LHCN-M2 (cell line): ENCODE data around the gene GJA4. TPM values are rescaled to one million over a fixed set of nuclear protein-coding genes. Genes with fewer than 3 reads are reported as not detected.
"Not testable (repeated sequence)": the region's sequence is repeated elsewhere in the genome, so short reads cannot be mapped to it uniquely, and the experiment has no call there.

Source experiments
- DNase-seq: peaks from one replicate; pipeline ENCODE4 v3.0.0-alpha.2; 2012; ENCODE audit warnings: low read depth
- total RNA-seq: library from RNA; depleted of rRNA; stranded (reverse); fragments of >200 nt; gene quantifications from 2 replicates; pipeline ENCODE4 v1.2.3, GENCODE V29; 2014

The GJA4 gene
- total RNA-seq, 1 experiment from 2014 or later, result not detected

GRCh38 chr1:34768856-34769255 lies 23.9 kb upstream of the GJA4 start:
- DNase-seq, result no peak

DNA sequence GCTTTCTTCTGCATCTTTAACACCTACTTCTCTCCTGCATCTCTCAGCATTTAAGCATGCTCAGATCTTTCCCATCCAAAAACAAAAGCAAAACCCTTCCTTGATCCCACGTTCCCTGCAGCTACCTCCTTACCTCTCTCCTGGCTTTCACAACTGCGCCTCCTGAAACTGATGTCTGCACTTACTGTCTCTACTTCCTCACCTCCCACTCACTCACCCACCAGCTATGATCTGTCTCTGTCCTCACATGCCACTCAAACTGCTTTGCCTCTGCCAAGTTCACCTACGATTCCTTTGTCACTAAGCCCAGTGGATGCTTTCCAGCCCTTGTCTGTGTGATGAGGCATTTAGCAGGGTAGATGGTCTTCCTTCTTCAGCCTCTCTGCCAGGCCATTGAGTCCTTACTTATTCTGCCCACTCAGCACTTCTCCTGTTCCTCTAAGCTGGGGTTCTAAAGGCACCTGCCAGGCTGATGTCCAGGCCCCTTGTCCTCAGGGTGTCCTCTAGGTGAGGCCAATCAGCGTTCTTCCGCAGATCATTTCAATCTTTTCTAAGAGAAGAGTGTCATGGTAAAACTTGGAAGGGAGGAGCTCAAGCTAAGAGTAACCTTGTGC lies 21.8 kb upstream of the GJA4 start:
- DNase-seq, result no peak

DNA sequence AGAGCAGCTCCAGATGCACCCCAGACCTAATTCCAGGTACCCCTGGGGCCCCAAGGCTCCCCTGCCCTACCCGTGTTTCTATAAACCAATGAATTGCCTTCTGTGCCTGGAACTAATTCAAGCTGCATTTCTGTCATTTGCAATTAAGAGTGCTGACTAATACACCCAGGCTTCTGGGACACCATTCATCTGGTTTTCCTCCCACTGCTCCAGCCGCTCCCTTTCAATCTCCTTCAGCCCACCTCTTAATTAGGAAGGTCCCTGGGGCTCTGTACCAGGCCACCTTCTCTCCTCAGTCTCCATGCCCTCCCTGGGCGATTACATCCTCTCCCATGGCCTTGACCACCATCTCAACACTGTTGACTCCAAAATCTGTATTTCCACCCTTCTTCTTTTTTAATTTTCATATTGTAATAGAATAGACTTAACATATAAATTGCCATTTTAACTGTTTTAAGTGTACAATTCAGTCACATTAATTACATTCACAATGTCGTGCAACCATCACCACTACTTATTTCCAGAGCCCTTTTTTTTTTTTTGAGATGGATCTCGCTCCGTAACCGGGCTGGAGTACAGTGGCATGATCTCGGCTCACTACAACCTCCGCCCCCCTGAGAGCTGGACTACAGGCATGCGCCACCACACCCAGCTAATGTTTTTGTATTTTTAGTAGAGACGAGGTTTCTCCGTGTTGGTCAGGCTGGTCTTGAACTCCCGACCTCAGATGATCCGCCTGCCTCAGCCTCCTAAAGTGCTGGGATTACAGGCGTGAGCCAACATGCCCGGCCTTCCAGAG lies 21.0 kb upstream of the GJA4 start:
- no peak for DNase-seq

- not testable (repeated sequence) for DNase-seq
Measured at GRCh38 chr1:34773114-34773513, 19.7 kb upstream of the GJA4 start.

GRCh38 chr1:34774957-34775356 lies 17.8 kb upstream of the GJA4 start:
- DNase-seq, result no peak

DNA sequence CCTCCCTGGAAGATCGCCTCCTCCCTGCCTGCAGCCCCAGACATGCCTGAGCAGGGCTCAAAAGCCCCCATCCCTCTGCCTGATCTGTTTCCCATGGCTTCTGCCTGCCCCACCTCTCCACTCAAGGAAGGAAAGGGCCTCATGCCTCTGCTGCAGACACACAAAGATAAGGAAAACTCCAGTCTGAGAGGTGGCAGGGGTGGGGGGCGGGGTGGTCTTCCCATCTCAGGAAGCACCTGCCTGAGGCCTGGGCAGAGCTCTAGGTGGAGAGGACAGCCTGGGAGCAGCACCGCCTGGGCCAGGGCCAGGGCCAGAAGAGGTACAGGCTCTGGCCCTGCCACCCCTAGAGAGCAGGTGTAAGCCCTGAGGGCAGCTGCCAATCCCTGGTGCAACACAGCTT lies 15.9 kb upstream of the GJA4 start:
- DNase-seq, result no peak

DNA sequence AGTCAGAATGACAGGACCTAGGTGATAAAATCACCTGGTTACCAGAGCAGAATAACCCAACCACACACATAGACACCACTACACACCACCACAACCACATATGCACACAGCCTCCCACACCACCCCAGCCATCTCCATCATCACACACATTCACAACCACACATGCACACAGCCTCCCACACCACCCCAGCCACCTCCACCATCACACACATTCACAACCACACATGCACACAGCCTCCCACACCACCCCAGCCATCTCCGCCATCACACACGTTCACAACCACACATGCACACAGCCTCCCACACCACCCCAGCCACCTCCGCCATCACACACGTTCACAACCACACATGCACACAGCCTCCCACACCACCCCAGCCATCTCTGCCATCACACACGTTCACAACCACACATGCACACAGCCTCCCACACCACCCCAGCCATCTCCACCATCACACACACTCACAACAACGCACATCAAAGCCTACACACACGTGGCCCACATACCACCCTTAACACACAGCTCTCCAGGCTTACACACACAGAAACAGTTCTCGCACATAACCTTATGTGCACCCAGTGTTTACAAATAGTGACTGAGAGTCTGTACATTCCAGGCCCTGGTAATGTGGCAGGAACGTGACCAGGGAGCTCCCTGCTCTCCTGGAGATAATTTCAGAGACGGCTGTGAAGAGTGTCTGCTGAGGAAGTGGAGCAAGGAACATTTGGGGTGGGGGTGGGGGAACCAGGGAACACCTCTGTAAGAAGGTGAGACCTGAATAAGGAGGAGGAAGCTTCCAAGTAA lies 15.1 kb upstream of the GJA4 start:
- no peak for DNase-seq

DNA sequence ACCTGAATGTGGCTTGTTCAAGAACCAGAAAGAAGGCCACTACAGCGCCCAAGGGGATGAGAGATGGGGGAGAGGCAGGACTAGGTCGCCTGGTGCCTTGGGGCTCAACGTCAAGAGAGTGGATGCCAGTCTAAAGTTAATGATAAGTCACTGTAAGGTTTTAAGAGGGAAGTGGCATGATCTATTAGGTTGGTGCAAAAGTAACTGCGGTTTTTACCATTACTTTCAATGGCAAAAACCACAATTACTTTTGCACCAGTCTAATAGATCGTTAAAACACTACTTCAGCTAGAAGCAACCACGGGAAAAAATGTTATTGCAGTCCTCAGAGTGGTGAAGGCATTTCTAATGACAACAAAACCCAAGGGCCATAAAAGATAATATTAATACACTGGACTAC lies 14.4 kb upstream of the GJA4 start:
- DNase-seq, result no peak

DNA sequence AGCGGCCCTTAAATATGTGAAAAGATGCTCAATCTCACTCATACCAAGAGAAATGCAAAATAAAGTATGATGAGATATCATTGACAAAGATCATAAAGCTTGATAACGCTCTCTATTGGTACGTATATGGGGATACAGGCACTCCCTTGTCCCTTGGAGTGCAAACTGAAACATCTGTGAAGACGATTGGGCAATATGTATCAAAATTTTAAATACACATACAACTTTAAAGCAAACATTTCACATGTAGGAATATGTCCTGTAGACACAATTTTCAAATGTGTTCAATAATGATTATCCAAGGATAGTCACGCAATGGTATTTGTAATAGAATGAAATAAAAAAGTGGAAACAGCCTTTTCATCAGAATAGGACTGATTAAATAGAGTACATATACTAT lies 13.8 kb upstream of the GJA4 start:
- no peak for DNase-seq

DNA sequence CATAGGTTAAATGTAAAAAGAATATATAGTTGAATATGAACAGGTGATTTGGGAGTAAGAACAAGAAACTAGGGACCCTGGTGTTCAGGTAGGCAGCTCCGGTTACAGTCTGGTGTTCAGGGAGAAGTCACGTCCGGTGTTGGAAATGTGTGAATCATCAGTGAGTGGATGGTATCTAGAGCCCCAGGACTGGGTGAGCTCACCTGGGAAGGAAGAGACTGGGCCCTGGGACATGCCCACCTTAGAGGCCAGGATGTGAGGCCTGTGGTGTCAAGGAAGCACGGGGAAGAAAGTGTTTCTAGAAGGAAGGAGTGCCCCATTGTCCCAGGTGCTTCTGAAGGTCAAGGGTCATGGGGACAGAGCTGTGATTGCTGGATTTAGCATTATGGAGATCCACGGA lies 13.3 kb upstream of the GJA4 start:
- DNase-seq, result no peak

DNA sequence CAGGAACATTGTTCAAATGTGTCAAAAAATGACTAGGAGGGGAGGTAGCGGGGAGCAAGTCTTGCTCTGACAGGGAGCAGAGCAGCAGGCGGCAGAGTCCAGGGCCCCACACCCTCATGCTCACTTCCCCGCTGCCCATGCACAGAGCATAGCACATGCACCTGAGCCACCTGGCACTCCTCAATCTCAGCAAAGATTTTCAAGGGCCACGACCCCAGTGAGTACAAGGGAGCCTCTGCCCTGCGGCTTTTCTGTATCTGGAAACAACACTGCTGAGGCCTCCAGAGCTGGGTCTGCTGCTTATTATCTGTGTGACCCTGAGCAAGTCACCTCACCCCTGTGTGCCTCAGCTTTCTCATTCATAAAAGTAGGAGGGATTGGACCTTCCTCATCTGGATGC lies 12.8 kb upstream of the GJA4 start:
- no peak for DNase-seq

GRCh38 chr1:34780528-34780927 lies 12.3 kb upstream of the GJA4 start:
- no peak for DNase-seq

DNA sequence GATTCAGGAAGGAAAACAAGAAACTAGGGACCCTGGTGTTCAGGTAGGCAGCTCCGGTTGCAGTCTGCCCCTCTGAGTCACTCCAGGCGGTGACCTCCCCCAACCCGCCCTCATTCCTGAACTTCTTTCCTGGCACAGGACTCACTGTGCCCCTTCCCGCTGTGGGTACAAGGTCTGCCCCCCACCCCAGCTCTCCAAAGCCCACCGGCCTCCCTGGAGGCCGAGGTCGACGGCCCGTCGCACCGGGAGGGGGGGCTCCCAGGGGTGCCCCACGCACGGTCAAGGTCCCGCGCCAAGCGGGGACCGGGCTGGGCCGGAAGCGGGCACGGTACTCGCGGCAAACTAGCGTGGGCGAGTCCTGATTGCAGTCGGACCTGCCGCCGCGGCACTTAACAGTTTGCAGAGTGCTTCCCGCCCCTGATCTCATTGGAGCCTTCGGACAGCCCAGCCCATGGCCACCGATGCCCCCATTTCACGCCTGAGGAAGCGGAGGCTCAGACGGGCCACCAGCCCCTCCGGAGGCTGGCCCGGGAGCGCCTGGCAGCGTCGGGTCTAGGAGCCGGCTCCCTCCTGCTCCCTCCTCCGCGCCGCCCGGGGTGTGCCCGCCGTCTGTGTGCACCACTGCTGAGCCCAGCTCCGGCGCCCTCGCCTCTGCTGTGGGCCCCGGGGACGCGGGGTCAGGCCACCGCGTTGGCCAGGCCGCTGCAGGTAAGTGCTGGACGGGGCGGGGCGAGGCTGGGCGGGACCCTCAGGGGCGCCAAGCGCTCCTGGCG lies 11.5 kb upstream of the GJA4 start, which contains the start of gene GJB3:
Gene GJB3, plus strand, starts transcription at position 144 of the 773 bp plus-strand sequence. CDS start 3,549 bp downstream, outside the sequence.
- no peak for DNase-seq

DNA sequence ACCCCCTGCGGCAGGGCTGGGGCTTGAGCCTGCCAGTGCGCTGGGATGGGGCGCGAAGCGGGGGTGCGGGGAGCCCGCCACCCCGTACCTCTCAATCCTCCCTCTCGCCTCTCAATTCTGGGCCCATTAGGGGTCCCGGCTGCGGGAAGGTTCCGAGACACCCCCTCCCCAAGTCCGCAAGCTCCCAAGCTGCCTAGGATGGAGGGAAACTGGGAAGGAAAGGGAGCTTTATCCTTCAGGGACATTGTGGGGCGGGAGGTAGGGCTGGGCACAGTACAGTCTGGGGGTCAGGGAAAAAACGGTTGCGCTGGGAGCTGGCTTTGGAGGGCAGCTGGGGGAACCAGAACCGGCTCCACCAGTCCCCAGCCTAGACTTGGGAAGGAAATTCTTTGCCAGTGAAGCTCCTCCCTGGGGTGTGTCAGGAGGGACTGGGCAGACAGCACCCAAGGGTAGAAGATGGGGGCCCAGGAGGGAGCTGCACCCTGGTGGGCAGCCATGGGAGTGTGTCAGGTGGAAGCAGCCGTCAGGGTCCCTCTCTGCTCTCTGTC lies 10.9 kb upstream of the GJA4 start:
- DNase-seq, result no peak

DNA sequence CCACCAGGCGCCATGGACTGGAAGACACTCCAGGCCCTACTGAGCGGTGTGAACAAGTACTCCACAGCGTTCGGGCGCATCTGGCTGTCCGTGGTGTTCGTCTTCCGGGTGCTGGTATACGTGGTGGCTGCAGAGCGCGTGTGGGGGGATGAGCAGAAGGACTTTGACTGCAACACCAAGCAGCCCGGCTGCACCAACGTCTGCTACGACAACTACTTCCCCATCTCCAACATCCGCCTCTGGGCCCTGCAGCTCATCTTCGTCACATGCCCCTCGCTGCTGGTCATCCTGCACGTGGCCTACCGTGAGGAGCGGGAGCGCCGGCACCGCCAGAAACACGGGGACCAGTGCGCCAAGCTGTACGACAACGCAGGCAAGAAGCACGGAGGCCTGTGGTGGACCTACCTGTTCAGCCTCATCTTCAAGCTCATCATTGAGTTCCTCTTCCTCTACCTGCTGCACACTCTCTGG lies 8.0 kb upstream of the GJA4 start:
- DNase-seq, result no peak

- no peak for DNase-seq
Measured at GRCh38 chr1:34785231-34785874, 7.4 kb upstream of the GJA4 start.

GRCh38 chr1:34785875-34786470 lies 6.8 kb upstream of the GJA4 start:
- DNase-seq, result no peak

DNA sequence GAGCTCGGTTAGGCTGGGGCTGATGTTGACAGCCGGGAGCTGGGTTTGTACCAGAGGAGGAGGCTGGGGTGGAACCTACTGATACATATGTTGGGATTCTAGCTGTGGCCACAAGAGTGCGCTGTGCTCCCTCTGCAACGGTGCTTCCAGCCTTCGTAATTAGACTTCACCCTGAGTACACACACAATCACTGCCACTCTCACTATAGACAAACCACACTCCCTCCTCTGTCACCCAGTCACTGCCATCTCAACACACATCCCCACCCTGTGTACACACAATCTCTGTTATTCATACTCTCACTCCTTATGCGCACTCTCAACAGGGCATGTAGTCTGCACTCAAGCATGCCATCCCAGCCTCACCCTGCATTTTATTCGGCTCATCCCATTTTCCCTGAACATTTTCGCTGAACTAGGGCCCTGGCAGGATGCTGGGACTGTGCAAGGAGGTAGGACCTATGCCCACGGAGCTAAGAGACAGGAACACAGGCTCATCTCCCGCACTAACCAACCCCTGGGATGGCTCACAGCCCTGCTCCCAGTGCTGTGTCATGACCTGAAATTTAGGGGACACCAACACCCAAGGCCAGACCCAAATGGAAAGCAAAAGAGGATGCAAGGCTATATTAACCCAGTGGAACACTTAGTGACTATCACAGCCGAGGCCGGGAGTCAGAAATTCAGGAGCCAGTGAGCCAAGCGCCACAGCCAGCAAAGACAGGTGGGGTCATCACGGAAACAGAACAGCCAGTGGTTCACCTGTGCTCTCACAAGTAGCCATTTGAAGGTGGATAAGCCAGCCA lies 6.1 kb upstream of the GJA4 start:
- DNase-seq, result peak; percentile 52
